Cortex of kidney (tissue), 1 donor: Measurements from ENCODE around the gene P2RY14.

Source experiments
- DNase-seq: peaks from one replicate; lab custom pipeline; 2025; lab: John Stamatoyannopoulos, UW

Gene P2RY14

GRCh38 chr3:151278230-151278629 lies at the start of gene P2RY14:
TSS of gene P2RY14 (minus strand) at chr3:151278542. CDS start at chr3:151214316, 64,226 bp downstream.
- no peak for DNase-seq

GRCh38 chr3:151327571-151328198 lies 49.3 kb upstream of the P2RY14 start:
- no peak for DNase-seq

- no peak for DNase-seq
These were observed 44.2 kb upstream of the P2RY14 start for GRCh38 chr3:151322511-151322910.

GRCh38 chr3:151321526-151321925 lies 43.2 kb upstream of the P2RY14 start:
- no peak for DNase-seq

GRCh38 chr3:151320131-151320530 lies 41.8 kb upstream of the P2RY14 start:
- no peak for DNase-seq

GRCh38 chr3:151319628-151320027 lies 41.3 kb upstream of the P2RY14 start:
- DNase-seq, result no peak

- no peak for DNase-seq
These were observed 40.6 kb upstream of the P2RY14 start for GRCh38 chr3:151318991-151319390.

- DNase-seq, result no peak
These were observed 40.0 kb upstream of the P2RY14 start for GRCh38 chr3:151318313-151318712.

- DNase-seq, result no peak
These were observed 38.1 kb upstream of the P2RY14 start, which contains the start of gene GPR87 for GRCh38 chr3:151316267-151316991. TSS of gene GPR87 (minus strand) at chr3:151316820. CDS start at chr3:151300100, 16,720 bp downstream.

- DNase-seq, result no peak
These were observed 37.5 kb upstream of the P2RY14 start for GRCh38 chr3:151315846-151316245.

GRCh38 chr3:151315136-151315535 lies 36.8 kb upstream of the P2RY14 start:
- no peak for DNase-seq

- DNase-seq, result no peak
These were observed 36.3 kb upstream of the P2RY14 start for GRCh38 chr3:151314593-151314992.

- DNase-seq, result no peak
These were observed 35.8 kb upstream of the P2RY14 start for GRCh38 chr3:151314137-151314536.

- no peak for DNase-seq
These were observed 34.6 kb upstream of the P2RY14 start for GRCh38 chr3:151312972-151313371.

- DNase-seq, result no peak
These were observed 31.2 kb upstream of the P2RY14 start for GRCh38 chr3:151309566-151309965.

- no peak for DNase-seq
These were observed 29.5 kb upstream of the P2RY14 start for GRCh38 chr3:151307583-151308488.

- DNase-seq, result no peak
These were observed 28.8 kb upstream of the P2RY14 start for GRCh38 chr3:151307131-151307530.

- no peak for DNase-seq
These were observed 27.9 kb upstream of the P2RY14 start for GRCh38 chr3:151306168-151306810.

GRCh38 chr3:151305775-151306151 lies 27.4 kb upstream of the P2RY14 start:
- DNase-seq, result no peak

- DNase-seq, result no peak
These were observed 26.9 kb upstream of the P2RY14 start for GRCh38 chr3:151305060-151305774.

- DNase-seq, result no peak
These were observed 25.4 kb upstream of the P2RY14 start for GRCh38 chr3:151303751-151304150.
